Natural killer cell (primary cell): ENCODE results near the gene RBM10. TPM values are rescaled to one million over a fixed set of nuclear protein-coding genes. Genes with fewer than 3 reads are reported as not detected.
A peak's percentile ranks its signal among the peaks of the same experiment; 100 is the strongest.
"Not testable (repeated sequence)": the region's sequence is repeated elsewhere in the genome, so short reads cannot be mapped to it uniquely, and the experiment has no call there.

Experiments used
- ATAC-seq, 3 donors: fragments of 150-1000 bp in 2 of 3; fragments of 200-7000 bp in 1 of 3; cut with Tn5 transposase; 1 replicate in 1 of 3; 2 replicates in 2 of 3; pipeline ENCODE4 v1.10.0; 2021; ENCODE audit warnings: mild to moderate bottlenecking in 2 of 3, moderate library complexity in 2 of 3
- DNase-seq, 2 donors: peaks; one replicate each; pipeline versions ENCODE4 v3.0.0 to v3.0.0-alpha.2; 2013 to 2021; ENCODE audit warnings: mixed read lengths in 1 of 2
- H3K27ac ChIP-seq: one replicate; pipeline ENCODE4 v1.5.1; 2013; ENCODE audit warnings: mild to moderate bottlenecking, low read length
- H3K27me3 ChIP-seq: one replicate; pipeline ENCODE4 v1.6.1; 2013; ENCODE audit warnings: low read length; ENCODE audit not compliant: control insufficient read depth, insufficient read depth
- H3K36me3 ChIP-seq: one replicate; pipeline ENCODE4 v1.6.1; 2013; ENCODE audit warnings: low read length; ENCODE audit not compliant: control insufficient read depth, insufficient read depth
- H3K4me1 ChIP-seq: one replicate; pipeline ENCODE4 v1.6.1; 2013; ENCODE audit warnings: low read length; ENCODE audit not compliant: control insufficient read depth, insufficient read depth
- H3K4me3 ChIP-seq: one replicate; pipeline ENCODE4 v1.5.1; 2013; ENCODE audit warnings: low read length
- H3K9me3 ChIP-seq: one replicate; pipeline ENCODE4 v1.6.1; 2013; ENCODE audit warnings: low read length; ENCODE audit not compliant: control insufficient read depth, insufficient read depth
- H3K27ac Mint-ChIP-seq, 2 donors: one replicate each; pipeline ENCODE4 v1.8.0; 2022; ENCODE audit warnings: mild to moderate bottlenecking in 2 of 2, mixed read lengths in 2 of 2, moderate library complexity in 1 of 2
- H3K27me3 Mint-ChIP-seq, 2 donors: one replicate each; pipeline ENCODE4 v1.8.0; 2022; ENCODE audit warnings: low read depth in 2 of 2, mixed read lengths in 2 of 2
- H3K36me3 Mint-ChIP-seq: one replicate; pipeline ENCODE4 v1.8.0; 2022; ENCODE audit warnings: mixed read lengths
- H3K4me1 Mint-ChIP-seq, 2 donors: one replicate each; pipeline ENCODE4 v1.8.0; 2022; ENCODE audit warnings: mixed read lengths in 2 of 2
- H3K4me3 Mint-ChIP-seq: one replicate; pipeline ENCODE4 v1.8.0; 2022; ENCODE audit warnings: mild to moderate bottlenecking, moderate library complexity, mixed read lengths
- H3K9me3 Mint-ChIP-seq, 2 donors: one replicate each; pipeline ENCODE4 v1.8.0; 2022; ENCODE audit warnings: mixed read lengths in 2 of 2
- CTCF ChIP-seq: fragments of 200-600 bp; IDR thresholded peaks from one replicate; pipeline ENCODE4 v1.8.0; 2022; ENCODE audit warnings: antibody characterized with exemption
- WGBS: methylation state at CpG from one replicate; pipeline ENCODE4 v1.1.7; 2013; ENCODE audit warnings: missing lambda C conversion rate; ENCODE audit not compliant: insufficient coverage; 5-methylcytosine and 5-hydroxymethylcytosine counted together
- intact Hi-C: fragments of 100-400 bp; cut with micrococcal nuclease; formaldehyde crosslinking; loops from one replicate; pipeline ENCODE4 v1.14.2; 2022
- total RNA-seq, 4 donors: library from RNA; stranded (reverse); fragments of 120-200 nt in 1 of 4; gene quantifications; one replicate each; pipeline versions ENCODE4 v1.2.3 to v1.2.4, GENCODE V29; 2013 to 2022

The RBM10 gene
- total RNA-seq, 3 donors from 2014 or later (not counting 1 experiment from before 2014, with no cell fraction given) = 37.5 to 43.7 (median 39.4) TPM

- no peaks in the 10 kb centered on the region for H3K9me3 Mint-ChIP-seq
- 0% methylated on average over 22 of the region's 31 CpGs for WGBS
- TF ChIP-seq CTCF = no peak
- intact Hi-C loops = no loop called here
- H3K27me3 Mint-ChIP-seq = no peaks in the 10 kb centered on the region
- H3K36me3 ChIP-seq = no peaks in the 10 kb centered on the region
- no peaks in the 10 kb centered on the region for H3K4me1 Mint-ChIP-seq
- H3K27me3 ChIP-seq = no peaks in the 10 kb centered on the region
- H3K4me3 ChIP-seq = peak overlapping the region; percentile 58
- peak overlapping the region; percentile 73 for H3K27ac ChIP-seq
- H3K9me3 ChIP-seq = no peaks in the 10 kb centered on the region
- ATAC-seq (peak; percentile 97 to 99 (median 98)), DNase-seq (peak; percentile 88 to 95)
- peak overlapping the region; percentile 93 for H3K4me3 Mint-ChIP-seq
- H3K27ac Mint-ChIP-seq = peak overlapping the region; percentile 93 to 94
- H3K4me1 ChIP-seq = peaks cover 10% of the 10 kb centered on the region
- no peaks in the 10 kb centered on the region for H3K36me3 Mint-ChIP-seq
These were observed 15.7 kb upstream of the RBM10 start for GRCh38 chrX:47129157-47129898.

- peak overlapping the region; percentile 58 for H3K4me3 ChIP-seq
- 52% methylated on average over 6 of the region's 11 CpGs for WGBS
- intact Hi-C loops = no loop called here
- Mint-ChIP-seq H3K4me3 (peak overlapping the region; percentile 93), H3K27ac (peak overlapping the region; percentile 93 to 94), H3K9me3 (no peaks in the 10 kb centered on the region), H3K36me3 (no peaks in the 10 kb centered on the region), H3K27me3 (no peaks in the 10 kb centered on the region), H3K4me1 (no peaks in the 10 kb centered on the region)
- peaks cover 10% of the 10 kb centered on the region for H3K4me1 ChIP-seq
- peak overlapping the region; percentile 73 for H3K27ac ChIP-seq
- DNase-seq (peak in 1 of 2 donors; percentile 11), ATAC-seq (no peak)
- no peak for TF ChIP-seq CTCF
- no peaks in the 10 kb centered on the region for H3K27me3 ChIP-seq
- no peaks in the 10 kb centered on the region for H3K9me3 ChIP-seq
- H3K36me3 ChIP-seq = no peaks in the 10 kb centered on the region
These were observed 15.1 kb upstream of the RBM10 start for GRCh38 chrX:47129899-47130358.

GRCh38 chrX:47133493-47133892 lies 11.5 kb upstream of the RBM10 start:
- intact Hi-C loops = no loop called here
- Mint-ChIP-seq H3K27me3 (no peaks in the 10 kb centered on the region), H3K9me3 (no peaks in the 10 kb centered on the region), H3K36me3 (no peaks in the 10 kb centered on the region), H3K4me1 (no peaks in the 10 kb centered on the region), H3K4me3 (no peak overlapping the region), H3K27ac (no peak overlapping the region)
- H3K36me3 ChIP-seq = no peaks in the 10 kb centered on the region
- H3K27ac ChIP-seq = no peak overlapping the region
- DNase-seq (no peak), ATAC-seq (no peak)
- no peaks in the 10 kb centered on the region for H3K9me3 ChIP-seq
- peaks cover 9% of the 10 kb centered on the region for H3K4me1 ChIP-seq
- no peaks in the 10 kb centered on the region for H3K27me3 ChIP-seq
- TF ChIP-seq CTCF = no peak
- WGBS = 81% methylated on average over 2 of the region's 5 CpGs
- no peak overlapping the region for H3K4me3 ChIP-seq

DNA sequence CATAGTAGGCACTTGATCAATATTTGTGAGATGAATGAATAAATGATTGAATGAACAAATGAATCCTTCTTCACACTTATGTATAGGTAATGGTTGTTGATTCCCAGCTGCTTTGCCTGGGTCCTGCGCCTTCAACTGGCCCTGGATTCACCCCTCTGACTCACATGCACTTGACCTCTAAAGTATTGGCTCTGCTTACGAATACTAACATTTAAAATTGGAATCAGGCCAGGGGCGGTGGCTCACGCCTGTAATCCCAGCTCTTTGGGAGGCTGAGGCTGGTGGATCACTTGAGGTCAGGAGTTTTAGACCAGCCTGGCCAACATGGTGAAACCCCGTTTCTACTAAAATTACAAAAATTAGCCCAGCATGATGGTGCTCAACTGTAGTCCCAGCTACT lies 9.4 kb upstream of the RBM10 start:
- 100% methylated on average over 2 of the region's 5 CpGs for WGBS
- ATAC-seq, DNase-seq, H3K36me3 ChIP-seq, H3K27me3 ChIP-seq, H3K9me3 ChIP-seq, H3K4me1 Mint-ChIP-seq, intact Hi-C loops, H3K4me3 ChIP-seq, H3K4me3 Mint-ChIP-seq, H3K36me3 Mint-ChIP-seq, H3K27me3 Mint-ChIP-seq, H3K4me1 ChIP-seq, H3K9me3 Mint-ChIP-seq, H3K27ac ChIP-seq, H3K27ac Mint-ChIP-seq: not testable (repeated sequence)
